ENCODE measurements around the gene KPNA1.

KPNA1 gene

DNA sequence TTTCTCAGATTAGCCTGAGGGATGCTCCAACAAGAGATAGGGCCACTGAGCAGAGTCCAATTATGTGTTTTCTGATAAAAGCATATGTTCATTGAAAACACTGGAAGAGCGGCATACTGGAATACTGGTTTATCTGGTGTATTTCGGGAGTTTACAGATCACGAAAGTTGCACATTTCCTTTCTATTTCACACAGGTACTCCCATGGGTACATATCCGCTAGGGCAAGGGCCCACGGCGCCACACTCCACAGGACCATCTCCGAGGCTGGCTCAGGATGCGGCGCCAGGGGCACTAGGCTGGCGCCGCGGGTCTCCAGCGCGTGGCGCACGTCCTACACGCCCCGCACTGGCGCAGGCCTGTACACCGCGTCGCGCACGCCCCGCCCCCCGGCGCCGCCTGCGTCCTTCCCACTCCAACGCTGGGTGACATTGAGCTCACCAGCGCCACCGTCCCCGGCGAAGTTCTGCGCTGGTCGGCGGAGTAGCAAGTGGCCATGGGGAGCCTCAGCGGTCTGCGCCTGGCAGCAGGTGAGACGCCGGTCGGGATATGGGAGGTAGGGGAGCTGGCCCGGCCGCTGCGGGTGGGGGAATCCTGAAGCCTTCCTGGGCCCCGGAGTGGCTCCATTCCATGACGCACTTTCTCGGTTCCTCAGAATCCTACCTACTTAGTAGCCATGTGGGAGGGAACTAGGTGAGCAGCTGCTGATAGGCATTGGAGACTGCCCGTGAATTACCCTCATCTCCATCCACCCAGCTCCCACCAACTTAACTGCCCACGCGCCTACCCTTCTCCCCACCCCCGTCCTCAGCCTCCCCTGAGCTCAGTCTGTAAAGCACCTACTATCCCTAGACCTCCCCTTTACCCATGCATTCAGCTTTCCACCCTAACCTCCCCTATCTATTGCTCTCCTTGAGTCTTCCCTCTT is 130.7 kb downstream of the KPNA1 start, which contains the start of gene FAM162A:
Gene FAM162A, plus strand, starts transcription at position 412 of the 927 bp plus-strand sequence. Its CDS starts 84 bp downstream, at position 496.
- DNase-seq, result peak; percentile 96
- Mint-ChIP-seq H3K27ac (peak within 1 kb of the TSS; percentile 98), H3K4me1 (ENCODE audit: low read depth) (peaks cover 68% of the 10 kb centered on the region), H3K9me3 (no peaks in the 10 kb centered on the region), H3K4me3 (peak within 1 kb of the TSS; percentile 96), H3K27me3 (no peaks in the 10 kb centered on the region), H3K36me3 (ENCODE audit: low read depth) (peaks cover 69% of the 10 kb centered on the region)

DNA sequence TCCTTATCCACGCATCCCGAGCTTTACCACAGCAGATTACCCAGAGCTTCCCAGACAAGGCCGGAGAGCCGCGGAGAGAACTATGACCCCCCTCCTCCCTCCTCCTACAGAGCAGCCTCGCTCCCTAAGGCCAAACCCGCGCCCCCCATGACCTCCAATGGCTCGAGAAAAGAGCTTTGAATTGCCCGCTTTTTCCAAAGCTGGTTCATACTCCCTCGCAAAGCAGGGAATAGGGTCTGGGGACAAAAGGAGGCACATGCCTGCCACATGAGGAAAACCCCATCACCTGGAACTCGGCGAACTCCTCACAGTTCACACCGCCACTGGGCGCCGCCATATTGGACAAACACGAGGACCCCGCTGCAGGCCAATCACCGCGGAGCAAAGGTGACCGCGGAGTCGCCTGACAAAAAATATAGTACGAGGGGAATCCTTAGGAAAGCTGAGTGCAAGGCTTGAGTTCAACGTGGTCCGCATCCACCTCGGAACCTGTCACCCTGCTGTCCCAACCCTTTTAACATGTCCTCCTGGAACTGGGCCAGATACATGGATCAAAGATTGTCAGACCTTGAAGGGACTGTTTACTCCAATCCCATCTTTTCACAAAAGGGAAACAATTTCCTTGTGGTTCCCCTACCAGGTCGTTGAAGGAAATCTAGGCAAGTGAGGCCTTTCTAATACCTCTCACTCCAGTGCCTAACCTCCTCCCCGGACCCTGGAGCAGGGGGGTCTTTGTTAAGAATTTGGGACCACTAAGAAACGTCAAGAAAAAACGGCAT is 131.7 kb downstream of the KPNA1 start, which contains the start of gene MIX23:
Gene MIX23, minus strand, starts transcription at position 344 of the 779 bp plus-strand sequence. Its CDS starts 7 bp downstream, at position 337.
- peaks cover 70% of the 10 kb centered on the region for H3K4me1 Mint-ChIP-seq (ENCODE audit: low read depth)
- no peaks in the 10 kb centered on the region for H3K27me3 Mint-ChIP-seq
- DNase-seq, result peak; percentile 89
- peak within 1 kb of the TSS; percentile 96 for H3K4me3 Mint-ChIP-seq
- H3K36me3 Mint-ChIP-seq (ENCODE audit: low read depth), result peaks cover 72% of the 10 kb centered on the region
- peak within 1 kb of the TSS; percentile 98 for H3K27ac Mint-ChIP-seq
- no peaks in the 10 kb centered on the region for H3K9me3 Mint-ChIP-seq

DNA sequence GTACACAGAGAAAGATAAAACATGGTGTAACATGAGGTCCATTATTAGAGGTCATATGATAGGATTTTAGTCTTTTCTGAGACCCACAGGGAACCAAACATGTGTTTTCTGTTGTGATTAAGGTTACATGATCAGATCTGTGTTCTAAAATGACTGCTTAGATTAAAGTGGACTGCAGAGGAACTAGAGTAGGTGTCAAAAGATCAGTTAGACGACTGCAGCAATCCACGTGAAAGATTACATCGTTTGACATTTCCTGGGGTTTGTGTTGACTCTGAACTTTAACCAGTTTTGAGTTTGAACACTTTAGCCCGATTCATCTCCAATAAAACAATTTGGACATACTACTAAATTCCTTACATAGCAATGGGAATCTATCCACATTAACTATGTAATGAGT is 136.8 kb downstream of the KPNA1 start:
- Mint-ChIP-seq H3K27ac (peak overlapping the region; percentile 78), H3K9me3 (no peaks in the 10 kb centered on the region), H3K4me1 (ENCODE audit: low read depth) (peaks cover 49% of the 10 kb centered on the region), H3K36me3 (ENCODE audit: low read depth) (peaks cover 78% of the 10 kb centered on the region), H3K27me3 (no peaks in the 10 kb centered on the region), H3K4me3 (no peak overlapping the region)
- no peak for DNase-seq

DNA sequence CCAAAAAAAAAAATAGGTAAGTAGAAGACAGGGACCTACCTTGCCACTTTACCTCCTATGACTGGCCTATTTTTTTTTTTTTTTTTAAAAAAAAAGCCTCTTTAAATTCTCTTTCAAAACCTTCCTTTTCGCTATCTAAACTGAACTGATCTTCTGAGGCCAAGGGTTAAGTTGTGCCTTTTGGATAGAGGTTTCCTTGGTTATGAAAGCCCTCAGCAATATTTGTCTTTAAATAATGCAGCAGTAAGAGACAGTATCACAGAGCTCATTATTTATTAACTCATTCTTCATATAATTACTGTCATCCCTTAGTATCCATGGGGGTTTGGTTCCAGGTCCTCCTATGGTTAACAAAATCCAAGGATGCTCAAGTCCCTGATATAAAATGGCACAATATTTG is 140.7 kb downstream of the KPNA1 start:
- no peak for DNase-seq
- Mint-ChIP-seq H3K4me1 (ENCODE audit: low read depth) (peaks cover 21% of the 10 kb centered on the region), H3K4me3 (no peak overlapping the region), H3K36me3 (ENCODE audit: low read depth) (peaks cover 86% of the 10 kb centered on the region), H3K27ac (no peak overlapping the region), H3K9me3 (no peaks in the 10 kb centered on the region), H3K27me3 (no peaks in the 10 kb centered on the region)

Measured in activated T-cell treated with anti-CD3 and anti-CD28 coated beads, Interleukin-2, amount 50 U/mL, for 24 hours (primary cell).